Amygdala (tissue), 56 donors: Measurements from ENCODE around the gene SIRPG.
"Not testable (repeated sequence)": the region's sequence is repeated elsewhere in the genome, so short reads cannot be mapped to it uniquely, and the experiment has no call there.

Experiments used
- DNase-seq, 56 donors: peaks; one replicate each; lab custom pipeline; 2025; lab: John Stamatoyannopoulos, UW

The SIRPG gene

GRCh38 chr20:1672728-1673127 is 15.1 kb upstream of the SIRPG start:
- DNase-seq = no peak

DNA sequence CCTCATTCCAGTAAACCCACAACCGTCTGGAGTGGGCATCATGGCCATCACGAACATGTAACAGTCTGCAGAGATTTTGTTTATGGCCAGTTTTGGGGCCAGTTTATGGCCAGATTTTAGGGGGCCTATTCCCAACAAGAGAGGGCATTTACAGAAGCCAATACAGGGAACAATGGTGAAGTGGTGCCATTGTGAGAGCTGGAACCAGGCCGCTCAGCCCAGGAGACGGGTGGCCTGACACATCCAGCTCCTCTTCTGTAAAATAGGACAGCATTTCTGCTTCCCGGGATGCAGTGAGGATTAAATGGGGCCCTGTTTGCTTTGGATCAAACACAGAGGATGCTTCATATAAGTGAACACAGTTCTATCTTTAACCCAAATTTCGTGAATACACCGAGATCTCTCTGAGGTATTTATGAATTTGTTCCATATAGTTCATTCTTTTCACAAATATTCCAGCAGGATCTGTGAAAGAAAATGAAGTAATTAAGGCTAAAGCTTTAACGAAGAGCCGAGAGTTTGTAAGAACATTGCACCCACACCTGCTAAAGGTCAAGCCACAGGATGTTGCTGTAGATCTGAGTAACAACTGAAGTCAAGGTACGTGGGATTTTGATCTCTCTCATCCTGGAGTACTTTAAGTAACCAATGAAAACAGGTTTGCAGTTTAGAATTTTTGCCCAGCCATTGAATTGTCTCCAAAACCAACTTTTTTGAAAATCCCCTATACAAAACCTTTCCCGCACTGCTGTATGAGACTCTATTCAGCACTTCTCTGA is 14.5 kb upstream of the SIRPG start:
- DNase-seq = peak in 40 of 56 donors; percentile 2 to 80 (median 36)

DNA sequence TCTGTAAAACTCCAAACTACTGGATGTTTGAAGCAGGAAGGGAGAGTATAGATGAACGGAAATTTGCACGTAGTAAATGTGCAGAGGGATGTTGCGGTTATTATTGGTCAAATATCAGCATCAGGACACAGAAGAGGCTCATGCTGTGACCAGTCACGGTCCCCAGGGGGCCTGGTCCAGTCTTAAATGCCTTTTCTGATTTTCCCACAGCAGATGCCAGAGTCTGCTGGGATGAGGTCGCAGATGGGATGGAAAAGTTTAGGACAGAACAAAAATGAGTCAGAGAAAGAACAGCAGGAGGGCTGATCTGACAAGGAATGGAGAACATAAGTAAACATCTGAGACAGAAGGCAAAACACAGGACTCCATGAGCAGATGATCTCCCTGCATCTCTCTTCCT is 11.7 kb upstream of the SIRPG start:
- DNase-seq = no peak

DNA sequence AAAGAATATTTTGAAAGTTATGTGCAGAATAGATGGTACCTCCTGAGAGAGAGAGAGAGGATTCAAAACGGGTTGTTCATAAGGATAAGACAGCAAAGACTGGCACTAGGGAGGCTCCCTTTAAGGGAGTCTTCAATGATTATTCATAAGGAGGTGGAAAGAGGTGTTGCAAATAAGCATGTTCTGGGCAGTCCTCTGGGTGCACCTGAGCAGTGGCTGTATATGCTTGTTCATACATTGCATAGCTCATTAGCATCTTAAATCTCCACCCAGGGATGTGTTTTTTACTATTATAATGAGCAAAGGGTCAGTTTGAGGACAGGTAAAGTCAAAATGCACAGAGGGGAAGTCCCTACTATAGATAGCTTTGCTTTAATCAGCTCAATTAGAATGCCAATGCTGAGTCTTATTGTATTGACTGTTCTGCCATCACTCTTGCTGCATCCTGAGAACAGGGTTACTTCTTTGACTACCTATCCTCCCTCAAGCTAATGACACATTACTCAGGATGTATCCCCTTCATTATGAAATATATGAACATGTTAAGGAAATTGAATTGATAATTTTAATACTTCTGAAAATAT is 10.0 kb upstream of the SIRPG start:
- no peak for DNase-seq

- no peak for DNase-seq
Observed at GRCh38 chr20:1666802-1667201, 9.2 kb upstream of the SIRPG start.

DNA sequence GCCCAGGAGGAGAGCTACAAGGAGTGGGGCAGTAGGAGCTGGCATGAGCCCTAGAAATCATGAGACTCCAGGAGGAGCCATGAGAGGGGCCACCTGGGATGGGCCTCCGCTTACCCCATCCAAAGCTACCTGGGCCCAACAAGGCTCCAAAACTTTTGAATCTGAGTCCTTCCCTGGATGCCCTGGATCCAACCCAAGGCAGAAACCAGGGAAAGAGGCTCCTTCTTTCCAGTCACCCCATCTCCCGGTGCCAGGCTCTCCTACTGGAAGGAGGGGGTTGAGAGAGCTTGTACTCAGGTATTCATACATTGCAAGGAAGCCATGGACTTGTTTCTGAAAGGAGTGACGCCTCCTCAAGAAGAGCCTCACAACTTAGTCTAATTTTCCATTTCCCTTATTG is 7.8 kb upstream of the SIRPG start:
- no peak for DNase-seq

DNA sequence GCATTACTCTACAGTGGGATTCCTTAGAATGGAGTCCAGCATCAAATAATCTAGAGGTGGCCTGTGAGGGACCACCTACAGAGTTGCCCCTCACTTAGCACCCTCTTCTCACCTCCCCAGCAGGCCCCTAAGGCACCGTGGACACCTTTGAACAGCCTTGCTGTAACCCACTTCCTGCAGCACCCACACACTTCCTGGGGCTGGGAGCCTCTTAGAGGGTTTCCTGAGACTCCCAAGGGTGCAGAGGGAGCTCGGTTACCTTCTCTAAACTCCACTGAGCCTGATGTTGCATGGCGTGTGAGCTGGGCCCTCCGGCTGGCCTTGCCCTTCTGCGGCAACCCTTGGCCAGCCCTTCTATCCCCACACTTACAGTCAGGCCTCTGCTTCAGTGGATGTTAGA is 7.3 kb upstream of the SIRPG start:
- DNase-seq = no peak

DNA sequence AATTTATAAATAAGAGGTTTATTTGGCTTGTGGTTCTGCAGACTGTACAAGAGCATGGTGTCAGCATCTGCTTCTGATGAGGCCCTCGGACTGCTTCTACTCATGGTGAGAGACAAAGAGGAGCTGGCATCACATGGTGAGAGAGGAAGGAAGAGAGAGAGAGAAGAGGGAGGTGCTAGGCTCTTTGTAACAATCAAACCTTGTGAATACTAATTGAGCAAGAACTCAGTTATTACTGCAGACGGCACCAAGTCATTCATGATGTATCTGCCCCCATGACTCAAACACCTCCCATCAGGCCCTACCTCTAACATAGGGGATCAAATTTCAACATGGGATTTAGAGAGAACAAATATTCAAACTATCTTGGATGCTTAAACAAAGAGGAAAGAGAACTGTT is 6.3 kb upstream of the SIRPG start:
- no peak for DNase-seq

- no peak for DNase-seq
Observed at GRCh38 chr20:1661542-1662299, 4.1 kb upstream of the SIRPG start.

DNA sequence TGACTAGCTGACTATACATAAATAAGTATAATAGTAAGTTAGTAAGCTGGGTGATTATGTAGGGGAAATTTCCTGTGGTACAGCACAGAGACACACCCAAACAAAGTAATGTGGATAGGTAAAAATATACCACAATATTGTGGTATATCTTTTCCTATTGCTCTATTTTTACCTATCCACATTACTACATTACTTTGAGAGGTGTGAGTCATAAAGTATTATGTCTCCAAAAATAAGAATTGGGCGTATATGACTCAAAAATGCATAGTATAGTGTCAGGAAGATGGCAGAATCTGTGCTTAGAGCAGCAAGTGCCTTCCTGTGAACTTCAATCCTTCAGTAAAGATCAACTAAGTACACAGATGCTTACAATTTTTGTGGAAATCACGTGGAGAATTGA is 2.7 kb upstream of the SIRPG start:
- DNase-seq = no peak

DNA sequence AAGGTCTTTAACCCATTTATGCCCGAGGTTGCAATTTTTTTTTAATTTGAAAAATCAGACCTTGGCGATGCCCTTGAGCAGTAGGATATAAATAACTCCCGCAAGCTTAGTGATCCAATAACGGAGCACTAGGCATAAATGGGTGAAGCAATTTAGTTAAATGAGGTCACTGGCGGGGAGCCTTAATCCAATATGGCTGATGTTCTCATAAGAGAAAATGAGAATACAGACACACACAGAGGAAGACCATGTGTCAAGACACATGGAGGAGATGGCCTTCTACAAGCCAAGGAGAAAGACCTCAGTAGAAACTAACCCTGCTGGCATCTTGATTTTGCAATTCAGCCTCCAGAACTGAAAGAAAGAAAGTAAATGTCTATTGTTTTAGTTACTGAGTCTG is 735 bp downstream of the SIRPG start:
- DNase-seq = no peak

DNA sequence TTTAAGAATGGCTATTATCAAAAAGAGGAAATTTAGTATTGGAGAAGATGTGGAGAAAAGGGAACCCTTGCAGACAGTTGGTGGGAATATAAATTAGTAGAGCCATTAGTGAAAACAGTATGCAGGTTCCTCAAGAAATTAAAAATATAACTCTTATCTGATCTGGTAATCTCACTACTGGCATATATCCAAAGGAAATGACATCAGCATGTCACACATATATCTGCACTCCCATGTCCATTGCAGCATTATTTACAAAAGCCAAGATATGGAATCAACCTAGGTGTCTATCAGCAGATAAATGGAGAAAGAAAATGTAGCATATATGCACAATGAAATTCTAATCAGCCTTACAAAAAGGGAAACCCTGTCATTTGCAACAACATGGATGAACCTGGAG is 2.6 kb downstream of the SIRPG start:
- DNase-seq = no peak

DNA sequence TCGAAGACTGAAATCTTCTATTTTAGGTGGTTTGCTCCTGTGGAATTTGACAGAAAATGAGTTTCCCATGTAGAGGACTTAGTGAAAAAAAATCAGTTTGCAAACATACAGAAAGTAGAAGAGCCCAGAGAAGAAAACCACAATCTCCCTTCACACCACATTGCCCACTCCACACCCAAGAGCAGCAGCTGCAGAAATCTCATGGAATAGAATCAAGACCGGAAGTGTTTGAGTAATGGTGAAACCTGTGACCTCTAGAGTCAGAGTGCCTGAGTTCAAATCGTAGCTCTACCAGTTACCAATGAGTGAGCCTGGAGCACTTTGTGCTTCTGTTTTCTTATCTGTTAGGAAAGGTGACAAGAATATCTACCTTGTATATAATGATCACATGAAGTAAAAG is 4.6 kb downstream of the SIRPG start:
- DNase-seq = no peak

- DNase-seq = no peak
Observed at GRCh38 chr20:1652104-1652503, 5.5 kb downstream of the SIRPG start.

DNA sequence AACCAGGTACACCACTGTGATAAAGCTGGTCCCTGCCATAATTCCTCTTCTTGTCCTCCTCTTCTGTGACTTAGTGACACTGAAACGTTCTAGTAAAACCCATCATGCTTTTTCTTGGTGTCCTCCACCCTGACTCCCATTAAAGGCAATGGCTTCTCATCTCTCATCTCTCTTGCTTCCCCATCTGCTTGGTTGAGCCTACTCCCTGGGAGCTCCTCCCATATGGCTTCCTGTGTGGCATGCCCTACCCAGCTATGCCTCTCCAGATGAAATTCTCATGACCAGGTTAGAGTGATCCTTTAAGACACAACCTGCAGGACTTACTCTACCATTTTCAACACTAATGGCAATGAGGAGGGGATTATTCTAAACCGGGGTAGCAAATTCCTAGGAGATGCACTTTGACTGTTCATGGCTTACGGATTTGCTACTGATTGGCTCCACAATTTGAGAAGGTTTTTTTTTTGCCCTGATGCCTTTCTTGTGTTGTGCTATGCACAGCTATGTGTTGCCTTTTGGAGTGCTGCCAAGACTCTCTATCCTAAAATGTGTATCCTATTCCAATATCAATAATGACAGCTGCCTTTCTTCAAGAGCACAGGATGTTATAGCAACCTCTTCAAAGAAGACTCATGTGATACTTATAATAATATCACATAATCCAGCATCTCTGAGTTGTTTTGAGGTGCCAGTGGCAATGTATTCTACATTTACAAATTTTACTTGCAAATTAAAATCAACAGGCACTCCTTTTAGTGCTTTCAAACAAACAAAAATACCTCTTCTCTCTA is 6.1 kb downstream of the SIRPG start:
- DNase-seq = no peak

- no peak for DNase-seq
Observed at GRCh38 chr20:1648101-1648500, 9.5 kb downstream of the SIRPG start.

DNA sequence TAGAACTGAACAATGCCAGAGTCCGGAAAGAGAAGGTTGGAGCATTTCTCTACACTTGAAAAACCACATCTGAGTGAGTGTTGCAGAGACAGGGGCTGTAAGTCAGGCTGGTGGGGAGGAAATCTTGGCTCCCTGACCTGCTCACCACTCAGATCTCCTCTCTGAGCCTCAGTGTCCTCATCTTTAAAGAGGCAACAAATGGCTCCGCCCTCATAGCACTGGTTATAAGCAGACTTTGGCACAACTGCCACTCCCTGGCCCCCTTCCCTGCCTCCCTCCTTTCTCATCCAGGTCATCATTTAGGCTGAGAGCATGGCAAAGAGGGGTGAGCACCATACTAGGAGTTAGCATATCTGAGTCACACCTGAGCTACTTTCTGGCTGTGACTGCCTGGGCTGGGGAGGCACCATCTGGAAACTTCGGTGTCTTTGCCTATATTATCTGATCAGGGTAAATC is 10.6 kb downstream of the SIRPG start:
- DNase-seq = no peak

GRCh38 chr20:1644101-1644962 is 13.2 kb downstream of the SIRPG start:
- no peak for DNase-seq

GRCh38 chr20:1638643-1639042 is 18.9 kb downstream of the SIRPG start:
- not testable (repeated sequence) for DNase-seq

DNA sequence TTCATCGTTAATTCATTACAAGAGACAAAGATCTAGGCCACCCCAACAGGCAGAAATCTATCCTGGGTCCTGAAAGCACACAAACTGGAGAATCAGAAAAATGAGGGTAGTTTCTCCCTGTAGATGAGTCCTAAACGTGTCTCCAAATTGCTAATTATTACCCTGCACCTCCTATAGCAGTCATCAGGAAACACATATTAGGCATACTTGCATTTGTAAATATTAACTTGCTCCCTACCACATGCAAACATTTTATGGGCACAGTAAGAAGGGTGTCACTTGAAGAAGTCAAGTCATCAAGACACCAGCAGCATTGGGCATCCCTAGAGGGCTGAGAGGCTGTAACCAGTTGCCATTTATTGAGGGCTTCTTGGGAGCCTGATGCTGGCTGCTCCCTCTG is 19.8 kb downstream of the SIRPG start:
- no peak for DNase-seq
